ENCODE results near the gene MICB. TPM values are rescaled to one million over a fixed set of nuclear protein-coding genes. Genes with fewer than 3 reads are reported as not detected.

The MICB gene
- total RNA-seq, 2 donors from 2014 or later, result 5.6 to 6.7 TPM

GRCh38 chr6:31465185-31465536 is 32.8 kb upstream of the MICB start:
- intact Hi-C loops (cut with DNase I), result no loop called here
- H3K4me1 ChIP-seq, result peaks cover 12% of the 10 kb centered on the region

GRCh38 chr6:31465718-31466117 is 32.2 kb upstream of the MICB start:
- intact Hi-C loops (cut with DNase I), result no loop called here
- H3K4me1 ChIP-seq, result peaks cover 12% of the 10 kb centered on the region
- no peak for DNase-seq
- H3K4me3 ChIP-seq, result no peak overlapping the region
- H3K9ac ChIP-seq (ENCODE audit: low read depth in 2 of 2, low read length in 2 of 2), result no peak overlapping the region
- H3K9me3 ChIP-seq, result no peaks in the 10 kb centered on the region
- H3K36me3 ChIP-seq, result no peaks in the 10 kb centered on the region
- no peak overlapping the region for H3K27ac ChIP-seq
- no peaks in the 10 kb centered on the region for H3K27me3 ChIP-seq
- no peak for TF ChIP-seq CTCF (IDR thresholded peaks at IDR 0.05)

More at GRCh38 chr6:31465185-31465536, 32.8 kb upstream of the MICB start:
- H3K9me3 ChIP-seq, result no peaks in the 10 kb centered on the region
- no peak overlapping the region for H3K9ac ChIP-seq (ENCODE audit: low read depth in 2 of 2, low read length in 2 of 2)
- TF ChIP-seq CTCF (IDR thresholded peaks at IDR 0.05), result no peak
- H3K27me3 ChIP-seq, result no peaks in the 10 kb centered on the region
- DNase-seq, result no peak
- H3K4me3 ChIP-seq, result peak overlapping the region; percentile 63
- no peak overlapping the region for H3K27ac ChIP-seq
- no peaks in the 10 kb centered on the region for H3K36me3 ChIP-seq

GRCh38 chr6:31466466-31466865 is 31.5 kb upstream of the MICB start:
- H3K9ac ChIP-seq (ENCODE audit: low read depth in 2 of 2, low read length in 2 of 2), result no peak overlapping the region
- intact Hi-C loops (cut with DNase I), result no loop called here
- no peaks in the 10 kb centered on the region for H3K27me3 ChIP-seq
- H3K4me3 ChIP-seq, result no peak overlapping the region
- no peak for TF ChIP-seq CTCF (IDR thresholded peaks at IDR 0.05)
- H3K27ac ChIP-seq, result no peak overlapping the region
- H3K36me3 ChIP-seq, result no peaks in the 10 kb centered on the region
- H3K9me3 ChIP-seq, result no peaks in the 10 kb centered on the region
- DNase-seq, result no peak
- peaks cover 12% of the 10 kb centered on the region for H3K4me1 ChIP-seq

GRCh38 chr6:31467151-31467550 is 30.8 kb upstream of the MICB start:
- H3K9me3 ChIP-seq, result no peaks in the 10 kb centered on the region
- no peak for DNase-seq
- no peak overlapping the region for H3K4me3 ChIP-seq
- no peaks in the 10 kb centered on the region for H3K36me3 ChIP-seq
- H3K4me1 ChIP-seq, result peaks cover 12% of the 10 kb centered on the region
- no peak for TF ChIP-seq CTCF (IDR thresholded peaks at IDR 0.05)
- no peak overlapping the region for H3K9ac ChIP-seq (ENCODE audit: low read depth in 2 of 2, low read length in 2 of 2)
- intact Hi-C loops (cut with DNase I), result no loop called here
- no peaks in the 10 kb centered on the region for H3K27me3 ChIP-seq
- H3K27ac ChIP-seq, result no peak overlapping the region

GRCh38 chr6:31468311-31468710 is 29.6 kb upstream of the MICB start:
- Histone ChIP-seq H3K4me1 (peaks cover 12% of the 10 kb centered on the region), H3K4me3 (no peak overlapping the region), H3K27me3 (no peaks in the 10 kb centered on the region), H3K36me3 (no peaks in the 10 kb centered on the region), H3K9me3 (no peaks in the 10 kb centered on the region), H3K9ac (ENCODE audit: low read depth in 2 of 2, low read length in 2 of 2) (no peak overlapping the region), H3K27ac (no peak overlapping the region)
- intact Hi-C loops (cut with DNase I), result no loop called here
- DNase-seq, result no peak
- TF ChIP-seq CTCF (IDR thresholded peaks at IDR 0.05), result no peak

GRCh38 chr6:31470801-31471200 is 27.1 kb upstream of the MICB start:
- Histone ChIP-seq H3K27ac (no peak overlapping the region), H3K4me3 (no peak overlapping the region)
- no peak for DNase-seq

More at GRCh38 chr6:31470801-31471200, 27.1 kb upstream of the MICB start:
- TF ChIP-seq CTCF (IDR thresholded peaks at IDR 0.05), result no peak
- Histone ChIP-seq H3K27me3 (no peaks in the 10 kb centered on the region), H3K9me3 (no peaks in the 10 kb centered on the region), H3K9ac (ENCODE audit: low read depth in 2 of 2, low read length in 2 of 2) (no peak overlapping the region), H3K4me1 (no peaks in the 10 kb centered on the region), H3K36me3 (no peaks in the 10 kb centered on the region)
- intact Hi-C loops (cut with DNase I), result no loop called here
